Measurements from ENCODE around the gene BMAL2. TPM values are rescaled to one million over a fixed set of nuclear protein-coding genes. Genes with fewer than 3 reads are reported as not detected.

The BMAL2 gene
- total RNA-seq, 3 donors from 2014 or later = 2.2 to 3.9 (median 3.6) TPM

DNA sequence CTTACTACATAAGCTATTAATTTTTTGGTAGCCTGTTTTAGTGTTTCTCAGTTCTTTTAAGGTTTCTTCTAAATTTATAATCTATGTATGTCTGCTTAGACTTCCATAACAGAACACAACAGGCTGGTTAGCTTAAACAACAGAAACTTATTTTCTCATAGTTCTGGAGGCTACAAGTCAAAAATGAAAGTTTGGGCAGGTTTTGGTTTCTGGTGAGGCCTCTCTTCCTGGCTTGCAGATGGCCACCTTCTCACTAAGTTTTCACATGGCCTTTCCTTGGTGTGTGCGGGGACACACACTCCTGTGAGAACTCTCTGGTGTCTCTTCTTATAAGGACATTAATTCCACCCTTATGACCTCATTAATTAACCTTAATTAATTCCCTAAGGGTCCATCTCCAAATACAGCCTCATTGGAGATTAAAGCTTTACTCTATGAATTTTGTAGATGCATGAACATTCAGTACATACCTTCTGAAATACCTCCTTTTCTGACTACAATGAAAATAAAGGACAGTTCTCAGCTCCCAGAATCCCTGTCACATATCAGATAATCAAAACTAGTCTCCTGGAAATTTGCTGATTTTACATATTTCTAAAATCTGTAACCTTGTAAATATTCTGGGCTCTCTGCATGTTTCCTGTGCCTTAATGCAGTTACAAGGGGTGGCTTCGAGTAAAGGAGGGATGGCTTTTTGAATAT lies 23.2 kb upstream of the BMAL2 start:
- Histone ChIP-seq H3K4me3 (no peak overlapping the region), H3K4me1 (ENCODE audit: low read depth) (no peaks in the 10 kb centered on the region), H3K9me3 (no peaks in the 10 kb centered on the region), H3K36me3 (ENCODE audit: low read depth) (no peaks in the 10 kb centered on the region)
- ATAC-seq (no peak), DNase-seq (no peak)
- intact Hi-C loops (cut with DNase I, micrococcal nuclease) = loop anchor here in 1 of 2 donors (10.0 kb wide), 1 partner anchor 455 kb away; no protein-coding TSS in a partner anchor
- no peak for TF ChIP-seq CTCF (IDR thresholded peaks at IDR 0.05)

DNA sequence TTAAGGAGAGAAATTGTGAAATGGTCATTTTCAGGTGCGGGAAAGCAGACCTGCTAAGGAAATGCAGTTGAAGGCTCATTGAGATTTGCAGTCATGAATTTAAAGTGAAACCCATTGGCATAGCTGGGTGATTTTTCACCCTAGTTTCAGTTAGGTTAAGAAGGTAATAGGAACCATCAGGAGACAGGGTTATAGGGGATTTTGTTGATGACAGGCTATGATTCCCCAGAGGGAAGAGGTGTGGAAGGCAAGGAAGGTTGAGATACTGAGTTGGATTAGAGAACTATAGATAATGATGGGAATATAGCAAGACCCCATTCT lies 22.7 kb upstream of the BMAL2 start:
- no peak for DNase-seq
- no peak for ATAC-seq
- H3K4me1 ChIP-seq (ENCODE audit: low read depth) = no peaks in the 10 kb centered on the region
- TF ChIP-seq CTCF (IDR thresholded peaks at IDR 0.05) = no peak
- no peaks in the 10 kb centered on the region for H3K9me3 ChIP-seq
- H3K36me3 ChIP-seq (ENCODE audit: low read depth) = no peaks in the 10 kb centered on the region
- intact Hi-C loops (cut with DNase I, micrococcal nuclease) = loop anchor here in 1 of 2 donors (10.0 kb wide), 2 partner anchors 285 to 455 kb away; partner anchors contain the start of gene MED21
- no peak overlapping the region for H3K4me3 ChIP-seq

GRCh38 chr12:27316947-27317346 lies 15.7 kb upstream of the BMAL2 start:
- Histone ChIP-seq H3K36me3 (ENCODE audit: low read depth) (peaks cover 10% of the 10 kb centered on the region), H3K4me1 (ENCODE audit: low read depth) (no peaks in the 10 kb centered on the region), H3K9me3 (no peaks in the 10 kb centered on the region), H3K4me3 (no peak overlapping the region)
- ATAC-seq (no peak), DNase-seq (no peak)
- no peak for TF ChIP-seq CTCF (IDR thresholded peaks at IDR 0.05)
- intact Hi-C loops (cut with DNase I, micrococcal nuclease) = loop anchor here in 1 of 2 donors (10.0 kb wide), 1 partner anchor 292 kb away; the partner anchor contains the start of gene MED21

GRCh38 chr12:27319409-27319808 lies 13.2 kb upstream of the BMAL2 start:
- no peak for DNase-seq
- no peak for TF ChIP-seq CTCF (IDR thresholded peaks at IDR 0.05)
- H3K4me3 ChIP-seq = no peak overlapping the region
- no peaks in the 10 kb centered on the region for H3K4me1 ChIP-seq (ENCODE audit: low read depth)
- peaks cover 10% of the 10 kb centered on the region for H3K36me3 ChIP-seq (ENCODE audit: low read depth)
- intact Hi-C loops (cut with DNase I, micrococcal nuclease) = loop anchor here in 1 of 2 donors (10.0 kb wide), 1 partner anchor 295 kb away; the partner anchor contains the start of gene MED21
- no peak for ATAC-seq
- no peaks in the 10 kb centered on the region for H3K9me3 ChIP-seq

DNA sequence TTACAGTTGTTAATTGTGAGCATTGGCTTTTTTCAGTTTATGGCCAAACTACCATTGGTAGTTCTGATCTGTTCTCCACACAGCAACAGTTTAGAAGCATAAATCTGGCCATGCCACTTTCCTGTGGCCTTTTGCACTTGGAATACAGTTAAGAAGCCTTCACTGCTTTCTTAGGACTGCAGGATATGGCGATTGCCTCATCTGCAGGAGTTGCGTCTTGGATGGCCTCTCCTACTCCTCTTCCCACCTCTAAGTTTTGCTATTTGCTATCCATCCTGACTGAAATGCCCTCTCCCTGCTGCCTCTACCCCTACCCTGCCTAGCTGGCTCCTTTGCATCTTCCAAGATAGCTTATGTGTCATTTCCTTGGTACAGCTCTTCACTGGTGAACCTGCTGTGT lies 12.8 kb upstream of the BMAL2 start:
- Histone ChIP-seq H3K9me3 (no peaks in the 10 kb centered on the region), H3K36me3 (ENCODE audit: low read depth) (peaks cover 10% of the 10 kb centered on the region), H3K4me3 (no peak overlapping the region), H3K4me1 (ENCODE audit: low read depth) (no peaks in the 10 kb centered on the region)
- ATAC-seq (no peak), DNase-seq (no peak)
- TF ChIP-seq CTCF (IDR thresholded peaks at IDR 0.05) = no peak
- intact Hi-C loops (cut with DNase I, micrococcal nuclease) = loop anchor here in 1 of 2 donors (10.0 kb wide), 1 partner anchor 295 kb away; the partner anchor contains the start of gene MED21
